HTR-8/SVneo (cell line): ENCODE measurements around the gene ARHGAP10.

Source experiments
- DNase-seq: peaks from one replicate; pipeline ENCODE4 v3.0.0; 2011; ENCODE audit warnings: low spot score, mixed read lengths; ENCODE audit not compliant: insufficient read length
- FAIRE-seq: peaks from 2 replicates; lab custom pipeline; 2011; peaks lifted over from hg19 to GRCh38; lab: Jason Lieb, UNC

The ARHGAP10 gene

GRCh38 chr4:148051403-148051802 lies 319.5 kb downstream of the ARHGAP10 start:
- no peak for FAIRE-seq
- DNase-seq = no peak

GRCh38 chr4:148052448-148052847 lies 320.6 kb downstream of the ARHGAP10 start:
- FAIRE-seq = no peak
- no peak for DNase-seq

GRCh38 chr4:148053298-148054003 lies 321.6 kb downstream of the ARHGAP10 start:
- DNase-seq (no peak), FAIRE-seq (no peak)

- no peak for FAIRE-seq
- no peak for DNase-seq
These were observed 322.4 kb downstream of the ARHGAP10 start for GRCh38 chr4:148054275-148054674.

- no peak for FAIRE-seq
- no peak for DNase-seq
These were observed 324.0 kb downstream of the ARHGAP10 start for GRCh38 chr4:148055844-148056243.

GRCh38 chr4:148056879-148057278 lies 325.0 kb downstream of the ARHGAP10 start:
- no peak for FAIRE-seq

GRCh38 chr4:148057516-148057915 lies 325.6 kb downstream of the ARHGAP10 start:
- no peak for FAIRE-seq
- no peak for DNase-seq

More at GRCh38 chr4:148056879-148057278, 325.0 kb downstream of the ARHGAP10 start:
- DNase-seq = no peak

- FAIRE-seq (no peak), DNase-seq (no peak)
These were observed 326.3 kb downstream of the ARHGAP10 start for GRCh38 chr4:148057984-148058859.

GRCh38 chr4:148059617-148060180 lies 327.8 kb downstream of the ARHGAP10 start:
- FAIRE-seq (no peak), DNase-seq (no peak)

GRCh38 chr4:148060264-148061140 lies 328.6 kb downstream of the ARHGAP10 start:
- FAIRE-seq = no peak

GRCh38 chr4:148061141-148061481 lies 329.2 kb downstream of the ARHGAP10 start:
- DNase-seq (no peak), FAIRE-seq (no peak)

More at GRCh38 chr4:148060264-148061140, 328.6 kb downstream of the ARHGAP10 start:
- DNase-seq = no peak

- no peak for FAIRE-seq
- no peak for DNase-seq
These were observed 329.9 kb downstream of the ARHGAP10 start for GRCh38 chr4:148061795-148062194.

- no peak for FAIRE-seq
- DNase-seq = no peak
These were observed 330.5 kb downstream of the ARHGAP10 start for GRCh38 chr4:148062301-148062950.

- no peak for FAIRE-seq
- DNase-seq = no peak
These were observed 332.6 kb downstream of the ARHGAP10 start for GRCh38 chr4:148064451-148064850.

- FAIRE-seq = no peak
- no peak for DNase-seq
These were observed 333.2 kb downstream of the ARHGAP10 start for GRCh38 chr4:148065075-148065474.

- DNase-seq (no peak), FAIRE-seq (no peak)
These were observed 335.5 kb downstream of the ARHGAP10 start for GRCh38 chr4:148067301-148067916.

GRCh38 chr4:148068065-148068911 lies 336.4 kb downstream of the ARHGAP10 start:
- DNase-seq (no peak), FAIRE-seq (no peak)
